HFF-Myc (cell line): ENCODE results near the gene CNN1.

Experiments used
- DNase-seq: peaks from one replicate; pipeline ENCODE4 v3.0.0-alpha.2; 2011; ENCODE audit warnings: low read depth; ENCODE audit errors: extremely low read depth
- H3K4me3 ChIP-seq: replicated peaks from 2 replicates; pipeline ENCODE4 v1.5.1; 2011; ENCODE audit warnings: low read depth, mild to moderate bottlenecking, control low read depth, low read length
- TF ChIP-seq, protein P1 (sequence below): IDR thresholded peaks from 2 replicates; pipeline ENCODE4 v1.5.1; 2012; ENCODE audit warnings: mild to moderate bottlenecking, low read depth, low read length, control low read depth; ENCODE audit errors: missing control alignments

CNN1 gene

DNA sequence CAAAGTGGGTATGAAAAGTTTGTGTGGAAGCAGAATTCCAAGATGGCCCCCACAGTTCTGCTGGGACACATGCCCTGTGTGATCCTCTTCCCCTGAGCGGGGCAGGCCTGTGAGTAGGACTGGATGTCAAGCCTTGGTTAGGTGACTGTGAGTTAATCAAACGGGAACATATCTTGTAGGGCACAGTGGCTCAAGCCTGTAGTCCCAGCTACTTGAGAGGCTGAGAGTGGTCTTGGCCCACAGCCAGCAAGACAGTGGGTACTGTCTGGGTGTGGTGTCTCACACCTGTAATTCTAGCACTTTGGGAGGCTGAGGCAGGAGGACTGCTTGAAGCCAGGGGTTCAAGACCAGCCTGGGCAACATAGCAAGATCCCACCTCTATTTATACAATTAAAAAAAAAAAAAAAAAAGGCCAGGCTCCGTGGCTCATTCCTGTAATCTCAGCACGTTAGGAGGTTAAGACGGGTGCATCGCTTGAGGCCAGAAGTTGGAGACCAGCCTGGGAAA, 39.4 kb upstream of the CNN1 start:
- DNase-seq = no peak
- TF ChIP-seq, protein P1, sequence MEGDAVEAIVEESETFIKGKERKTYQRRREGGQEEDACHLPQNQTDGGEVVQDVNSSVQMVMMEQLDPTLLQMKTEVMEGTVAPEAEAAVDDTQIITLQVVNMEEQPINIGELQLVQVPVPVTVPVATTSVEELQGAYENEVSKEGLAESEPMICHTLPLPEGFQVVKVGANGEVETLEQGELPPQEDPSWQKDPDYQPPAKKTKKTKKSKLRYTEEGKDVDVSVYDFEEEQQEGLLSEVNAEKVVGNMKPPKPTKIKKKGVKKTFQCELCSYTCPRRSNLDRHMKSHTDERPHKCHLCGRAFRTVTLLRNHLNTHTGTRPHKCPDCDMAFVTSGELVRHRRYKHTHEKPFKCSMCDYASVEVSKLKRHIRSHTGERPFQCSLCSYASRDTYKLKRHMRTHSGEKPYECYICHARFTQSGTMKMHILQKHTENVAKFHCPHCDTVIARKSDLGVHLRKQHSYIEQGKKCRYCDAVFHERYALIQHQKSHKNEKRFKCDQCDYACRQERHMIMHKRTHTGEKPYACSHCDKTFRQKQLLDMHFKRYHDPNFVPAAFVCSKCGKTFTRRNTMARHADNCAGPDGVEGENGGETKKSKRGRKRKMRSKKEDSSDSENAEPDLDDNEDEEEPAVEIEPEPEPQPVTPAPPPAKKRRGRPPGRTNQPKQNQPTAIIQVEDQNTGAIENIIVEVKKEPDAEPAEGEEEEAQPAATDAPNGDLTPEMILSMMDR = no peak
- no peak overlapping the region for H3K4me3 ChIP-seq

DNA sequence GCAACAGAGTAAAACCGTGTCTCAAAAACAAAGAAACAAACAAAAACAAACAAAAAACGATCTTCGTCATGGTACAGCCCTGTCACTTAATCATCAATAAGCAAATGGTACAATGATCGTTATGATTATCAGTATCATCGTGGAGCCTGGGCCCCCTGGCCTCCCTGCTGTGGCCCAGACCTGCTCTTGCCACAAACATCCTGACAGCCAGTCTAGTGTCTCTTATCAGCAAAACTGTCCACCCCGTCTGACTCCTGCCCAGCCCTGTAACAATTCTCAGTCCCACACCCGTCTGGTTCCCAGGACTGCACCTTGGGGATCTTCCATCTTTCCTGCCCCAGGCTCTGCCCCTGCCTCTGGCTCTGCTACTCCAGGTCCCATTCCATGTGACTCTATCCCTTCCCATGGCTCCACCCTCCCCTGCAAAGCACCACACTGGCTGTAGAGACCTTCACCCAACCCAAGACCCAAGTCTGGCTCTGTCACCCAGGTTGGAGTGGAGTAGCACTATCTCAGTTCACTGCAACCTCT, 38.7 kb upstream of the CNN1 start:
- TF ChIP-seq, protein P1 = no peak
- no peak for DNase-seq
- no peak overlapping the region for H3K4me3 ChIP-seq

DNA sequence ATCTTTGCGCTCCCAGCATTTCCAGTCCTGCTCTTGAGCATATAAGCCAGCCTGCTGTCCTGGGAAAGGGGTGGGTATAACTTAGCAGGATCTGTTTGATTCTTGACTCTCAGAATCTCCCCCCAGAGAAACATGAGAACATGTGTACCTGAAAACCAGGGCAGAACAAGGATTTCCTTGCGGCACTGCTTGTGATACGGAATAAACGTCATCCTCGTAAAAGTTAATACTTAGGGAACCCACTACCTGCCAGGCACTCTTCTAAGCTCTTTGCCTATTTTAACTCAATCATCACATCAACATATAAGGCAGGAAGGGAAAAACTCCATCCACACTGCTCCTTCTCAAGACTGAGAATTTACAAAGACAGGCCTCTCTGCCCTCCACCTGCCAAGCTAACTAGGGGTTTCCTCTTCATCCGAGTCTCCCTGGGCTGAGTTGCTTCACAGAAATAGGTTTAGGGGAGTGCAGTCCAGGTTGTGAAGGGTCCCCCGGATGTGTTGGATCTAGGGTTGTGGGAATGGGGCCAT, 34.1 kb upstream of the CNN1 start:
- TF ChIP-seq, protein P1 = no peak
- no peak for DNase-seq
- H3K4me3 ChIP-seq = peak overlapping the region; percentile 57

DNA sequence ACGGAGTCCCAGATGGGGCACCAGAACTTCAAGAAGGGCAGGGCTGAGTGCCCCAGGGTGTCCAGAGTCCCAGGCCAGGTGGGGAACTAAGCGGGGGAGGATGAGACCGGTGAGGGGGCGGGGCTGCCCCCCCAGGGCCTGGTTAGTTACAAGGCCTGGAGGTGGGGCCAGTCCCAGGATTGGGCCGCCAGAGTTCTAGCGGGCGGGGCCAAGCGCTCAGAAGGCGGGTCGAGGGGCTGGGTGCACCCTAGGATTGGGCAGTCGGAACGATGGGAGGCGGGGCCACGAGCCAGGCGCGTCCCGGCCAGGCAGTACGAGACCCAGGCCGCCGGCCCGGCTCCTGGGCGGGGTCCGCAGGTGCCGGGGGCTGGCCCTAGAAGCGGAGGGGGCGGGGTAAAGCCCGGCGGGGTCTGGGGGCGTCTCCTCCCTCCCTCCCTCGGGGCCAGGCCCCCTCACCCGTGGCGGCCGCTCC, 33.6 kb upstream of the CNN1 start:
- H3K4me3 ChIP-seq = peak overlapping the region; percentile 57
- DNase-seq = peak; percentile 69
- TF ChIP-seq, protein P1 = no peak

DNA sequence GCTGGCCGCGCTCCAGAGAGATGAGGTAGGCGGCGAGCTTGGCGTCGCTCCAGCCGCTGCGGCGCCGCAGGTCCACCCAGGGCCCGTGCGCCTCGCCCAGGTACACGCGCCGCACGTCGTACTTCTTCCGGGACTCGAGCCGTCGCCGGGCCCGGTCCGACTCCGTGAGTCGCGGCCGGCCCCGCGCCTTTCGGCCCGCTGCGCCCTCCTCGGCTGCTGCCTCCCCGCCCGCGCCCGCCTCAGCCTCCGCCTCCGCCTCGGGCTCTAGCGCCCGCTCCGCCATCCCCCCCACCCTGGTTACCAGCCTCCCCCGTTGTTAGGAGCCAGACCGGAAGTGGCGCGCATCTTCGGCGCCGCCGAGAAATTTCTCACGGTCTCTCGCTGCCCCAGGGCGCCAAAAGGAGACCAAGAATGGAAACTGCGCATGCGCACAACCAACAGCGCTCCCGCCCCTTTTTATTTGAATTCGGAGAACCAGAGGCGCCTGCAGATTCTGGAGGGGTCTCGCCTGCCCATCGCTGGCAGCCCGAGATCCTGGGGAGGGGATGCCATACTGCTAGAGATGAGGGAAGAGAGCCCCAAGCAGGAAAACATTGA, 33.0 kb upstream of the CNN1 start, which contains the start of gene ZNF653:
ZNF653 (minus strand) TSS at position 336 of the 597 bp plus-strand sequence; CDS start at position 283, 53 bp downstream.
- H3K4me3 ChIP-seq = peak within 1 kb of the TSS; percentile 57
- TF ChIP-seq, protein P1 = no peak
- peak; percentile 85 for DNase-seq

DNA sequence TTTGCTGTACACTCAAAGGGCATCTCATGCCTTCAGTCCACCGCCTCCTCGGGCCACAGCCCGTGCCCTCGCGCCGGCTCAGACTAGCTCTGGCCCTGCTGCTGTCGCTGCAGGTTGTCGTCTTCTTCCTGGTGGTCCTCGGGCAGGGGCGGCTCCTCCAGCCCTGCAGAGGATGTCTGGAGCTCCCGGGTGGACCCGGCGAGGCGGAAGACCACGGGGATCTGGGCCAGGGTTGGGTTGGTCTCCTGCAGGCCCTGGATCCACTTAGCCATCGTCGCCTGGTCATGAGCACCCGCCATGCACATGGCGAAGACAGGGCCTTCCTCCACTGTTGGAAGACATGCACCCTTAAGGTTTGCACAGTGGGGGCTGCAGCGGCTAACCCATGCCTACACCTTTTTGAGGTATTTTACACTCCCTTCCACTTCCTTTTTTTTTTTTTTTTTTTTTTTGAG, 32.5 kb upstream of the CNN1 start:
- peak overlapping the region; percentile 57 for H3K4me3 ChIP-seq
- TF ChIP-seq, protein P1 = no peak
- no peak for DNase-seq
